SK-N-SH (cell line): ENCODE results near the gene CIT. TPM values are rescaled to one million over a fixed set of nuclear protein-coding genes. Genes with fewer than 3 reads are reported as not detected.

ENCODE experiments used
- CTCF ChIA-PET: fragments of 300-600, 350-600 bp; formaldehyde crosslinking; extraction: SDS; loops from one replicate; lab custom pipeline; 2021; lab: Yijun Ruan, JAX
- POLR2A ChIA-PET: fragments of 350-600 bp; sonication (Branson Sonifier 250); formaldehyde crosslinking; extraction: SDS; loops from one replicate; lab custom pipeline; 2020; ENCODE audit warnings: antibody characterized with exemption, inconsistent platforms; lab: Yijun Ruan, JAX
- DNase-seq: peaks from one replicate; pipeline ENCODE4 v3.0.0; 2012
- H2AFZ ChIP-seq: fragments of 200-600 bp; sonication (generic); 2 replicates; pipeline ENCODE4 v1.8.1; 2016; ENCODE audit warnings: antibody characterized with exemption, mild to moderate bottlenecking, low read depth
- H3F3A ChIP-seq: fragments of 200-600 bp; sonication (generic); replicated peaks from 2 replicates; pipeline ENCODE3; 2016; ENCODE audit warnings: antibody characterized with exemption, mild to moderate bottlenecking; ENCODE audit not compliant: insufficient read depth
- H3K27ac ChIP-seq, 2 experiments: fragments of 200-500 bp in 1 of 2; fragments of 200-600 bp in 1 of 2; sonication (Bioruptor generic) in 1 of 2; sonication (generic), shearing (Covaris generic) in 1 of 2; 2 replicates each; pipeline versions ENCODE4 v1.5.1 to v1.6.1; 2014 to 2016; ENCODE audit warnings: low read depth in 2 of 2, inconsistent platforms in 1 of 2, low read length in 1 of 2, mild to moderate bottlenecking in 1 of 2, mixed read lengths in 1 of 2
- H3K27me3 ChIP-seq: fragments of 200-600 bp; sonication (generic), shearing (Covaris generic); 2 replicates; pipeline ENCODE4 v1.6.1; 2016; ENCODE audit warnings: mixed run types; ENCODE audit not compliant: insufficient read depth
- H3K36me3 ChIP-seq, 2 experiments: fragments of 200-500 bp in 1 of 2; fragments of 200-600 bp in 1 of 2; sonication (Bioruptor generic) in 1 of 2; sonication (generic) in 1 of 2; replicated peaks in 1 of 2; 2 replicates each; pipeline versions ENCODE3 to v1.5.1; 2014 to 2016; ENCODE audit warnings: low read length in 1 of 2, mild to moderate bottlenecking in 1 of 2; ENCODE audit not compliant: insufficient read depth in 2 of 2, control insufficient read depth in 1 of 2
- H3K4me1 ChIP-seq, 2 experiments: fragments of 200-500 bp in 1 of 2; fragments of 200-600 bp in 1 of 2; sonication (Bioruptor generic) in 1 of 2; sonication (generic), shearing (Covaris generic) in 1 of 2; 2 replicates each; pipeline versions ENCODE4 v1.5.1 to v1.6.1; 2014 to 2016; ENCODE audit warnings: low read depth in 1 of 2, low read length in 1 of 2, mixed run types in 1 of 2; ENCODE audit not compliant: insufficient read depth in 2 of 2, control insufficient read depth in 1 of 2
- H3K4me2 ChIP-seq: fragments of 200-600 bp; sonication (generic), shearing (Covaris generic); 2 replicates; pipeline ENCODE4 v1.6.1; 2017; ENCODE audit warnings: mixed run types
- H3K4me3 ChIP-seq, 2 experiments: fragments of 200-500 bp in 1 of 2; fragments of 200-600 bp in 1 of 2; sonication (Bioruptor generic) in 1 of 2; sonication (generic), shearing (Covaris generic) in 1 of 2; 2 replicates each; pipeline versions ENCODE4 v1.5.1 to v1.8.1; 2014 to 2016; ENCODE audit warnings: low read depth in 2 of 2, inconsistent platforms in 1 of 2, low read length in 1 of 2, mild to moderate bottlenecking in 1 of 2, mixed read lengths in 1 of 2, moderate library complexity in 1 of 2
- H3K79me2 ChIP-seq: fragments of 200-600 bp; sonication (generic); 2 replicates; pipeline ENCODE4 v1.8.1; 2017; ENCODE audit warnings: mild to moderate bottlenecking; ENCODE audit not compliant: insufficient read depth
- H3K9ac ChIP-seq: fragments of 200-600 bp; sonication (generic); 2 replicates; pipeline ENCODE4 v1.6.1; 2017; ENCODE audit warnings: mixed run types
- H3K9me2 ChIP-seq: fragments of 200-600 bp; sonication (generic); 2 replicates; pipeline ENCODE4 v1.6.1; 2017; ENCODE audit warnings: mixed run types
- H3K9me3 ChIP-seq: fragments of 200-600 bp; sonication (generic); 2 replicates; pipeline ENCODE4 v1.6.1; 2017; ENCODE audit warnings: mixed run types, mild to moderate bottlenecking, moderate library complexity
- H4K20me1 ChIP-seq: fragments of 200-600 bp; sonication (generic); 2 replicates; pipeline ENCODE4 v1.6.1; 2017; ENCODE audit warnings: mild to moderate bottlenecking, mixed run types; ENCODE audit not compliant: insufficient read depth
- EP300 ChIP-seq, 2 experiments: IDR thresholded peaks; 2 replicates each; pipeline versions ENCODE4 v1.4.0 to v1.6.1; 2012; ENCODE audit warnings: borderline replicate concordance in 1 of 2, low read depth in 1 of 2, low read length in 1 of 2
- FOXM1 ChIP-seq: IDR thresholded peaks from 2 replicates; pipeline ENCODE4 v1.4.0; 2012; ENCODE audit warnings: low read depth, mild to moderate bottlenecking
- MEF2A ChIP-seq: IDR thresholded peaks from 2 replicates; pipeline ENCODE4 v1.4.0; 2012; ENCODE audit warnings: low read depth, borderline replicate concordance
- NFIC ChIP-seq: IDR thresholded peaks from 2 replicates; pipeline ENCODE4 v1.4.0; 2012; ENCODE audit warnings: borderline replicate concordance
- RCOR1 ChIP-seq: fragments of 150-350 bp; IDR thresholded peaks from 2 replicates; pipeline ENCODE4 v1.6.1; 2017; ENCODE audit warnings: antibody characterized with exemption, low read length
- RFX5 ChIP-seq: IDR thresholded peaks from 2 replicates; pipeline ENCODE4 v1.6.1; 2012; ENCODE audit warnings: mild to moderate bottlenecking, improper control_type of control experiment, low read length
- SMC3 ChIP-seq: IDR thresholded peaks from 2 replicates; pipeline ENCODE4 v1.6.1; 2012; ENCODE audit warnings: low read depth, low read length, improper control_type of control experiment
- TEAD4 ChIP-seq: IDR thresholded peaks from 2 replicates; pipeline ENCODE4 v1.4.0; 2012; ENCODE audit warnings: mild to moderate bottlenecking, borderline replicate concordance; ENCODE audit not compliant: insufficient read depth
- YY1 ChIP-seq: IDR thresholded peaks from 2 replicates; pipeline ENCODE4 v1.4.0; 2012; ENCODE audit warnings: low read depth, mild to moderate bottlenecking
- WGBS: methylation state at CpG from one replicate; pipeline ENCODE4 v1.1.6; 2017; ENCODE audit warnings: low lambda C conversion rate; 5-methylcytosine and 5-hydroxymethylcytosine counted together
- polyA plus RNA-seq, 3 experiments: library from polyadenylated mRNA; depleted of rRNA; stranded (reverse); fragments of >200 nt; gene quantifications; 2 replicates each; pipeline ENCODE4 v1.2.3, GENCODE V29; 2012
- TF ChIP-seq, protein P1 (sequence below): IDR thresholded peaks from 2 replicates; pipeline ENCODE4 v1.4.0; 2012; ENCODE audit warnings: low read depth
- TF ChIP-seq, protein P2 (sequence below): IDR thresholded peaks from 2 replicates; pipeline ENCODE4 v1.4.0; 2012; ENCODE audit warnings: low read depth, borderline replicate concordance
- TF ChIP-seq, protein P3 (sequence below): IDR thresholded peaks from 2 replicates; pipeline ENCODE4; 2012
- TF ChIP-seq, protein P4 (sequence below): IDR thresholded peaks from 2 replicates; pipeline ENCODE4 v1.6.1; 2012; ENCODE audit warnings: mild to moderate bottlenecking, low read depth, low read length, moderate library complexity

Gene CIT
- polyA plus RNA-seq, 1 of the 3 experiments (the other 2 are of a cell fraction) = 7.7 TPM

DNA sequence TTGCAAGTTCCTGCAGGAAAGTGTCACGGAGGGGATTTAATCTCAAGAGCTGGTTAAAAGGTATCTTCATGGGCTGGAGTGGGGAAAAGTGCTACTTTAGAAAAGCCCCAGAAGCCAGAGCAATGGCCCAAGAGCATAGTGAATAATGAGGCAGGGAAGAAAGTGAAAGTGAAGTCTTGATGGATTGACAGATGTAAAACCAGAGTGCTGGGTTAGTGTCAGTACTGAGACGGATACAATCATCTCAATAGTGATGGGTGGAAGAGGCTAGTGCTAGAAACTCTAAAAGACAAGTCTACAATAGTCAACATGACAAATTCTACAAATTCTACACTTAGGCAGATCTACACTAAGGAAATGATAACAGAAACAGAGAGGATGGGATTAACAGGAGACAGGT is 68.1 kb downstream of the CIT start:
- Histone ChIP-seq H3K36me3 (peaks cover 0 to 12% of the 10 kb centered on the region in 2 experiments), H3K4me1 (peaks cover 6 to 7% of the 10 kb centered on the region in 2 experiments; a peak in 3 of 4 replicates), H3K9ac (no peak overlapping the region), H3K4me3 (peak overlapping the region in 1 of 2 experiments; percentile 40; a peak in 1 of 4 replicates), H3K9me3 (no peaks in the 10 kb centered on the region), H3K27me3 (no peaks in the 10 kb centered on the region), H3K79me2 (peaks cover 17% of the 10 kb centered on the region; the same call in 1 of the 2 replicates), H3F3A (no peaks in the 10 kb centered on the region), H4K20me1 (no peaks in the 10 kb centered on the region), H3K9me2 (no peaks in the 10 kb centered on the region), H3K27ac (no peak overlapping the region), H3K4me2 (peak overlapping the region; percentile 8; the same call in 1 of the 2 replicates), H2AFZ (peak overlapping the region; percentile 50; the same call in 1 of the 2 replicates)
- POLR2A ChIA-PET = no interaction called here
- CTCF ChIA-PET = no interaction called here
- 98% methylated on average over 2 of the region's 2 CpGs for WGBS
- DNase-seq = no peak
- no peak for TF ChIP-seq EP300 (IDR thresholded peaks at IDR 0.05; ENCODE audit: borderline replicate concordance in 1 of 2, low read depth in 1 of 2, low read length in 1 of 2)
- TF ChIP-seq RCOR1 = no peak
- TF ChIP-seq YY1 = no peak
- TF ChIP-seq SMC3 = no peak
- TF ChIP-seq, protein P1, sequence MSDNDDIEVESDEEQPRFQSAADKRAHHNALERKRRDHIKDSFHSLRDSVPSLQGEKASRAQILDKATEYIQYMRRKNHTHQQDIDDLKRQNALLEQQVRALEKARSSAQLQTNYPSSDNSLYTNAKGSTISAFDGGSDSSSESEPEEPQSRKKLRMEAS = no peak
- TF ChIP-seq RFX5 = no peak
- TF ChIP-seq MEF2A = no peak
- no peak for TF ChIP-seq NFIC
- TF ChIP-seq, protein P2, sequence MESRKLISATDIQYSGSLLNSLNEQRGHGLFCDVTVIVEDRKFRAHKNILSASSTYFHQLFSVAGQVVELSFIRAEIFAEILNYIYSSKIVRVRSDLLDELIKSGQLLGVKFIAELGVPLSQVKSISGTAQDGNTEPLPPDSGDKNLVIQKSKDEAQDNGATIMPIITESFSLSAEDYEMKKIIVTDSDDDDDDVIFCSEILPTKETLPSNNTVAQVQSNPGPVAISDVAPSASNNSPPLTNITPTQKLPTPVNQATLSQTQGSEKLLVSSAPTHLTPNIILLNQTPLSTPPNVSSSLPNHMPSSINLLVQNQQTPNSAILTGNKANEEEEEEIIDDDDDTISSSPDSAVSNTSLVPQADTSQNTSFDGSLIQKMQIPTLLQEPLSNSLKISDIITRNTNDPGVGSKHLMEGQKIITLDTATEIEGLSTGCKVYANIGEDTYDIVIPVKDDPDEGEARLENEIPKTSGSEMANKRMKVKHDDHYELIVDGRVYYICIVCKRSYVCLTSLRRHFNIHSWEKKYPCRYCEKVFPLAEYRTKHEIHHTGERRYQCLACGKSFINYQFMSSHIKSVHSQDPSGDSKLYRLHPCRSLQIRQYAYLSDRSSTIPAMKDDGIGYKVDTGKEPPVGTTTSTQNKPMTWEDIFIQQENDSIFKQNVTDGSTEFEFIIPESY = no peak
- TF ChIP-seq TEAD4 = no peak
- TF ChIP-seq, protein P3, sequence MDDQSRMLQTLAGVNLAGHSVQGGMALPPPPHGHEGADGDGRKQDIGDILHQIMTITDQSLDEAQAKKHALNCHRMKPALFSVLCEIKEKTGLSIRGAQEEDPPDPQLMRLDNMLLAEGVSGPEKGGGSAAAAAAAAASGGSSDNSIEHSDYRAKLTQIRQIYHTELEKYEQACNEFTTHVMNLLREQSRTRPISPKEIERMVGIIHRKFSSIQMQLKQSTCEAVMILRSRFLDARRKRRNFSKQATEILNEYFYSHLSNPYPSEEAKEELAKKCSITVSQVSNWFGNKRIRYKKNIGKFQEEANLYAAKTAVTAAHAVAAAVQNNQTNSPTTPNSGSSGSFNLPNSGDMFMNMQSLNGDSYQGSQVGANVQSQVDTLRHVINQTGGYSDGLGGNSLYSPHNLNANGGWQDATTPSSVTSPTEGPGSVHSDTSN = no peak
- TF ChIP-seq, protein P4, sequence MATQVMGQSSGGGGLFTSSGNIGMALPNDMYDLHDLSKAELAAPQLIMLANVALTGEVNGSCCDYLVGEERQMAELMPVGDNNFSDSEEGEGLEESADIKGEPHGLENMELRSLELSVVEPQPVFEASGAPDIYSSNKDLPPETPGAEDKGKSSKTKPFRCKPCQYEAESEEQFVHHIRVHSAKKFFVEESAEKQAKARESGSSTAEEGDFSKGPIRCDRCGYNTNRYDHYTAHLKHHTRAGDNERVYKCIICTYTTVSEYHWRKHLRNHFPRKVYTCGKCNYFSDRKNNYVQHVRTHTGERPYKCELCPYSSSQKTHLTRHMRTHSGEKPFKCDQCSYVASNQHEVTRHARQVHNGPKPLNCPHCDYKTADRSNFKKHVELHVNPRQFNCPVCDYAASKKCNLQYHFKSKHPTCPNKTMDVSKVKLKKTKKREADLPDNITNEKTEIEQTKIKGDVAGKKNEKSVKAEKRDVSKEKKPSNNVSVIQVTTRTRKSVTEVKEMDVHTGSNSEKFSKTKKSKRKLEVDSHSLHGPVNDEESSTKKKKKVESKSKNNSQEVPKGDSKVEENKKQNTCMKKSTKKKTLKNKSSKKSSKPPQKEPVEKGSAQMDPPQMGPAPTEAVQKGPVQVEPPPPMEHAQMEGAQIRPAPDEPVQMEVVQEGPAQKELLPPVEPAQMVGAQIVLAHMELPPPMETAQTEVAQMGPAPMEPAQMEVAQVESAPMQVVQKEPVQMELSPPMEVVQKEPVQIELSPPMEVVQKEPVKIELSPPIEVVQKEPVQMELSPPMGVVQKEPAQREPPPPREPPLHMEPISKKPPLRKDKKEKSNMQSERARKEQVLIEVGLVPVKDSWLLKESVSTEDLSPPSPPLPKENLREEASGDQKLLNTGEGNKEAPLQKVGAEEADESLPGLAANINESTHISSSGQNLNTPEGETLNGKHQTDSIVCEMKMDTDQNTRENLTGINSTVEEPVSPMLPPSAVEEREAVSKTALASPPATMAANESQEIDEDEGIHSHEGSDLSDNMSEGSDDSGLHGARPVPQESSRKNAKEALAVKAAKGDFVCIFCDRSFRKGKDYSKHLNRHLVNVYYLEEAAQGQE = no peak
- TF ChIP-seq FOXM1 = no peak
- TF ChIP-seq, all 33 proteins: peak for 0
